ENCODE data around the gene RYR2.

The RYR2 gene

DNA sequence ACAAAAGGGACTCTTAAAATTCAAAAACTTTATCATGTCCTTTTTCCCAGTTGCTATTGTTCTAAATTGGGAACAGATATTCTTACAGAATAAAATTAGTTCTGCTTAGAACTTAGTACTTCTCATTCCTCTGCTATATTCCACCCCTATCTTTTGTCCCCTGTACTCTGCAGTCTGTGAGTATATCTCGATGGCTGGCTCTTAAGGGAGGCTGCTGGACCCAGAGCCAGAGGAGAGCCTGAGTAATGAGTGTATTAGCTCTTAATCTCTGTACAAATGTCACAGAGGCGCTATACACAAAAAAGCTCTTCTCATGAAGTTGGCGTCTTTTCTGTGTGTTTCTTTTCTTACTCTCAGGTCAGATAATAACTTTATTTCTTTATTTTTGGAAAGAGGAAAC, 425.3 kb downstream of the RYR2 start:
- ATAC-seq: no peak
- TF ChIP-seq, protein P1, sequence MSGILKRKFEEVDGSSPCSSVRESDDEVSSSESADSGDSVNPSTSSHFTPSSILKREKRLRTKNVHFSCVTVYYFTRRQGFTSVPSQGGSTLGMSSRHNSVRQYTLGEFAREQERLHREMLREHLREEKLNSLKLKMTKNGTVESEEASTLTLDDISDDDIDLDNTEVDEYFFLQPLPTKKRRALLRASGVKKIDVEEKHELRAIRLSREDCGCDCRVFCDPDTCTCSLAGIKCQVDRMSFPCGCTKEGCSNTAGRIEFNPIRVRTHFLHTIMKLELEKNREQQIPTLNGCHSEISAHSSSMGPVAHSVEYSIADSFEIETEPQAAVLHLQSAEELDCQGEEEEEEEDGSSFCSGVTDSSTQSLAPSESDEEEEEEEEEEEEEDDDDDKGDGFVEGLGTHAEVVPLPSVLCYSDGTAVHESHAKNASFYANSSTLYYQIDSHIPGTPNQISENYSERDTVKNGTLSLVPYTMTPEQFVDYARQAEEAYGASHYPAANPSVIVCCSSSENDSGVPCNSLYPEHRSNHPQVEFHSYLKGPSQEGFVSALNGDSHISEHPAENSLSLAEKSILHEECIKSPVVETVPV (CRISPR knock-in tag; IDR thresholded peaks at IDR 0.05): no peak
- TF ChIP-seq TOX (CRISPR knock-in tag; IDR thresholded peaks at IDR 0.05; ENCODE audit: borderline replicate concordance): no peak
- TF ChIP-seq GLIS3 (CRISPR knock-in tag; IDR thresholded peaks at IDR 0.05): no peak
- TF ChIP-seq TCF4 (CRISPR knock-in tag; IDR thresholded peaks at IDR 0.05; ENCODE audit: borderline replicate concordance): no peak
- no peak for TF ChIP-seq ZNF70 (CRISPR knock-in tag; IDR thresholded peaks at IDR 0.05)
- no peak for TF ChIP-seq SNAI2 (CRISPR knock-in tag; IDR thresholded peaks at IDR 0.05)
- TF ChIP-seq ESRRG (CRISPR knock-in tag; IDR thresholded peaks at IDR 0.05): no peak
- no peak for TF ChIP-seq ZNF8 (CRISPR knock-in tag; IDR thresholded peaks at IDR 0.05)
- no peak for TF ChIP-seq PPARA (CRISPR knock-in tag; IDR thresholded peaks at IDR 0.05; ENCODE audit: borderline replicate concordance)
- TF ChIP-seq ZFP30 (CRISPR knock-in tag; IDR thresholded peaks at IDR 0.05): no peak
- TF ChIP-seq ISL1 (CRISPR knock-in tag; IDR thresholded peaks at IDR 0.05): no peak

DNA sequence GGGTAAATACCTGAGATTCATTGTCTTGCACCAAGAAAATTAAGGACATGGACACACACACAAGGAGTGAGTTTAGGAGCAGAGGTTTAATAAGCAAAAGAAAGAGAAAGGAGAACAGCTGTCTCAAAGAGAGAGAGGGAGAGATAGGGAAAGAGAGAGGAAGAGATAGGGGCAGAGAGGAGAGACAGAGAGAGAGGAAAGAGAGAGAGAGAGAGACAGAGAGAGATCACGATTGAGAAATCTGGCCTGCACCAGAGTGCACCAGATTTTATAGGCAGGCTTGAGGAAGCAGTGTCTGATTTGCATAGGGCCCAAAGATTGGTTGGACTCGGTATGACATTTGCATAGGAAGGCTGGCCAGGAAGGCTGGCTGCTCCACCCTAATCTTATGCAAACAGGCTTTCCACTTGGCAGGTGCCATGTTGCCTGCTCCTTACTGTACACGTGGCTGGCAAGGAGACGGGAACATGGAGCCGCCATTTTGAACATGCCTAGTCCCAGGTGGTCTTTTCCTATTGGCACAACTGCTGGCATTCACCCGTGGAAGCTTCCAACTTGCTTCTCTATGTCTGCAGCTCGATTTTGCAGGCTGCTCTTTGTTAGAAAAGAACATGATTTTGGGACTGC, 428.8 kb downstream of the RYR2 start:
- TF ChIP-seq, protein P1 (CRISPR knock-in tag; IDR thresholded peaks at IDR 0.05): no peak
- ATAC-seq: no peak

DNA sequence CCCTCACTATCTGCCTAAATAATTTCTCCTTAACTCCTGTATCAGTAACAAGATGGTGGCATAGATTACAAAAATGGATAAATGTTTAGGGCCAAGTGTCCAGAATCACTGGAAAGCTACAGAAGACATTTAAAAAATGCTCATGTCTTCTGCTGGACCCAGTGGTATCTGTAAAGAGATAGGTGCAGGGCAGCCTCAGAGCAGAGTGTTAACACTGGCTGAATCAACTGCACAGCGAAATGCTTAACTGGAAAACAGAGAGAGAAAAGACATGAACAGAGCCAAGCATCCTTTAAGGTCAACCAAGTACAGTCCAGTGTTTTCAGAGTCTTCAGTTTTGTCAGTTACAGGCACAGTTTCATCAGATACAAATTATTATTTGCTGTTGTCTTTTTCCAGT, 429.4 kb downstream of the RYR2 start:
- TF ChIP-seq BACH2 (CRISPR knock-in tag; IDR thresholded peaks at IDR 0.05; ENCODE audit: borderline replicate concordance): no peak
- TF ChIP-seq PPARA (CRISPR knock-in tag; IDR thresholded peaks at IDR 0.05; ENCODE audit: borderline replicate concordance): no peak
- no peak for TF ChIP-seq RARB (CRISPR knock-in tag; IDR thresholded peaks at IDR 0.05)
- TF ChIP-seq, protein P2, sequence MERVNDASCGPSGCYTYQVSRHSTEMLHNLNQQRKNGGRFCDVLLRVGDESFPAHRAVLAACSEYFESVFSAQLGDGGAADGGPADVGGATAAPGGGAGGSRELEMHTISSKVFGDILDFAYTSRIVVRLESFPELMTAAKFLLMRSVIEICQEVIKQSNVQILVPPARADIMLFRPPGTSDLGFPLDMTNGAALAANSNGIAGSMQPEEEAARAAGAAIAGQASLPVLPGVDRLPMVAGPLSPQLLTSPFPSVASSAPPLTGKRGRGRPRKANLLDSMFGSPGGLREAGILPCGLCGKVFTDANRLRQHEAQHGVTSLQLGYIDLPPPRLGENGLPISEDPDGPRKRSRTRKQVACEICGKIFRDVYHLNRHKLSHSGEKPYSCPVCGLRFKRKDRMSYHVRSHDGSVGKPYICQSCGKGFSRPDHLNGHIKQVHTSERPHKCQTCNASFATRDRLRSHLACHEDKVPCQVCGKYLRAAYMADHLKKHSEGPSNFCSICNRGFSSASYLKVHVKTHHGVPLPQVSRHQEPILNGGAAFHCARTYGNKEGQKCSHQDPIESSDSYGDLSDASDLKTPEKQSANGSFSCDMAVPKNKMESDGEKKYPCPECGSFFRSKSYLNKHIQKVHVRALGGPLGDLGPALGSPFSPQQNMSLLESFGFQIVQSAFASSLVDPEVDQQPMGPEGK (CRISPR knock-in tag; IDR thresholded peaks at IDR 0.05; ENCODE audit: borderline replicate concordance): no peak
- TF ChIP-seq ARNTL (CRISPR knock-in tag; IDR thresholded peaks at IDR 0.05; ENCODE audit: borderline replicate concordance, low read depth): no peak
- no peak for TF ChIP-seq ESRRG (CRISPR knock-in tag; IDR thresholded peaks at IDR 0.05)
- no peak for TF ChIP-seq TCF4 (CRISPR knock-in tag; IDR thresholded peaks at IDR 0.05; ENCODE audit: borderline replicate concordance)
- TF ChIP-seq ZC3H10 (CRISPR knock-in tag; IDR thresholded peaks at IDR 0.05): no peak
- no peak for TF ChIP-seq ZNF8 (CRISPR knock-in tag; IDR thresholded peaks at IDR 0.05)
- TF ChIP-seq, protein P3, sequence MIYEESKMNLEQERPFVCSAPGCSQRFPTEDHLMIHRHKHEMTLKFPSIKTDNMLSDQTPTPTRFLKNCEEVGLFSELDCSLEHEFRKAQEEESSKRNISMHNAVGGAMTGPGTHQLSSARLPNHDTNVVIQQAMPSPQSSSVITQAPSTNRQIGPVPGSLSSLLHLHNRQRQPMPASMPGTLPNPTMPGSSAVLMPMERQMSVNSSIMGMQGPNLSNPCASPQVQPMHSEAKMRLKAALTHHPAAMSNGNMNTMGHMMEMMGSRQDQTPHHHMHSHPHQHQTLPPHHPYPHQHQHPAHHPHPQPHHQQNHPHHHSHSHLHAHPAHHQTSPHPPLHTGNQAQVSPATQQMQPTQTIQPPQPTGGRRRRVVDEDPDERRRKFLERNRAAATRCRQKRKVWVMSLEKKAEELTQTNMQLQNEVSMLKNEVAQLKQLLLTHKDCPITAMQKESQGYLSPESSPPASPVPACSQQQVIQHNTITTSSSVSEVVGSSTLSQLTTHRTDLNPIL (CRISPR knock-in tag; IDR thresholded peaks at IDR 0.05; ENCODE audit: low read depth): no peak
- TF ChIP-seq, protein P1 (CRISPR knock-in tag; IDR thresholded peaks at IDR 0.05): no peak
- TF ChIP-seq ZFP3 (CRISPR knock-in tag; IDR thresholded peaks at IDR 0.05): no peak
- no peak for TF ChIP-seq GLIS3 (CRISPR knock-in tag; IDR thresholded peaks at IDR 0.05)
- ATAC-seq: no peak

GRCh38 chr1:237471956-237472355, 430.0 kb downstream of the RYR2 start:
- TF ChIP-seq ESRRG (CRISPR knock-in tag; IDR thresholded peaks at IDR 0.05): no peak
- TF ChIP-seq, protein P4, sequence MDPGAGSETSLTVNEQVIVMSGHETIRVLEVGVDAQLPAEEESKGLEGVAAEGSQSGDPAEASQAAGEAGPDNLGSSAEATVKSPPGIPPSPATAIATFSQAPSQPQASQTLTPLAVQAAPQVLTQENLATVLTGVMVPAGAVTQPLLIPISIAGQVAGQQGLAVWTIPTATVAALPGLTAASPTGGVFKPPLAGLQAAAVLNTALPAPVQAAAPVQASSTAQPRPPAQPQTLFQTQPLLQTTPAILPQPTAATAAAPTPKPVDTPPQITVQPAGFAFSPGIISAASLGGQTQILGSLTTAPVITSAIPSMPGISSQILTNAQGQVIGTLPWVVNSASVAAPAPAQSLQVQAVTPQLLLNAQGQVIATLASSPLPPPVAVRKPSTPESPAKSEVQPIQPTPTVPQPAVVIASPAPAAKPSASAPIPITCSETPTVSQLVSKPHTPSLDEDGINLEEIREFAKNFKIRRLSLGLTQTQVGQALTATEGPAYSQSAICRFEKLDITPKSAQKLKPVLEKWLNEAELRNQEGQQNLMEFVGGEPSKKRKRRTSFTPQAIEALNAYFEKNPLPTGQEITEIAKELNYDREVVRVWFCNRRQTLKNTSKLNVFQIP (CRISPR knock-in tag; IDR thresholded peaks at IDR 0.05; ENCODE audit: borderline replicate concordance, low read depth): no peak
- no peak for TF ChIP-seq ZNF8 (CRISPR knock-in tag; IDR thresholded peaks at IDR 0.05)
- no peak for TF ChIP-seq ZNF70 (CRISPR knock-in tag; IDR thresholded peaks at IDR 0.05)
- TF ChIP-seq TOX (CRISPR knock-in tag; IDR thresholded peaks at IDR 0.05; ENCODE audit: borderline replicate concordance): no peak
- ATAC-seq: no peak
